A673 (cell line): Measurements from ENCODE around the gene COA1. TPM values are rescaled to one million over a fixed set of nuclear protein-coding genes. Genes with fewer than 3 reads are reported as not detected.

Experiments used
- BruUV-seq: library from RNA; stranded (reverse); fragments of 400-500 nt; replicated peaks from 2 replicates; lab custom pipeline; 2021; lab: Mats Ljungman, UMichigan
- CTCF ChIA-PET: fragments of 300-600 bp; sonication (Branson Sonifier 250); formaldehyde crosslinking; loops from one replicate; lab custom pipeline; 2022; ENCODE audit warnings: antibody characterized with exemption; lab: Charles Lee
- POLR2A ChIA-PET: fragments of 300-600 bp; sonication (Branson Sonifier 250); formaldehyde crosslinking; loops from one replicate; lab custom pipeline; 2022; ENCODE audit warnings: antibody characterized with exemption; ENCODE audit not compliant: low non-redundant PET; lab: Charles Lee
- DNase-seq: peaks from one replicate; pipeline ENCODE4 v3.0.0-alpha.2; 2015; ENCODE audit warnings: low spot score
- H3K27ac ChIP-seq: fragments of 200-600 bp; sonication (generic); 2 replicates; pipeline ENCODE4 v1.5.1; 2016; ENCODE audit warnings: mixed run types, low read depth, mild to moderate bottlenecking, mixed read lengths, antibody characterized with exemption, low read length; ENCODE audit not compliant: poor library complexity, severe bottlenecking
- H3K27me3 ChIP-seq: fragments of 200-600 bp; sonication (generic); replicated peaks from 2 replicates; pipeline ENCODE4 v1.6.1; 2017; ENCODE audit warnings: mixed run types, low read depth, mild to moderate bottlenecking, mixed read lengths, antibody characterized with exemption, low read length; ENCODE audit not compliant: insufficient read depth, poor library complexity
- H3K36me3 ChIP-seq: fragments of 200-600 bp; sonication (generic); 2 replicates; pipeline ENCODE4 v1.6.1; 2016; ENCODE audit warnings: mixed run types, mild to moderate bottlenecking, mixed read lengths, antibody characterized with exemption, low read length; ENCODE audit not compliant: insufficient read depth, poor library complexity, severe bottlenecking
- H3K4me1 ChIP-seq: fragments of 200-600 bp; sonication (generic); 2 replicates; pipeline ENCODE4 v1.6.1; 2017; ENCODE audit warnings: mixed run types, mild to moderate bottlenecking, mixed read lengths, antibody characterized with exemption, low read length; ENCODE audit not compliant: insufficient read depth, poor library complexity, severe bottlenecking
- H3K4me3 ChIP-seq: fragments of 200-600 bp; sonication (generic); 2 replicates; pipeline ENCODE4 v1.5.1; 2016; ENCODE audit warnings: low read depth, mixed run types, mild to moderate bottlenecking, mixed read lengths, low read length; ENCODE audit not compliant: poor library complexity, severe bottlenecking
- H3K9me3 ChIP-seq: fragments of 200-600 bp; sonication (generic); 2 replicates; pipeline ENCODE4 v1.6.1; 2016; ENCODE audit warnings: mixed run types, low read depth, mild to moderate bottlenecking, mixed read lengths, antibody characterized with exemption, low read length; ENCODE audit not compliant: poor library complexity, severe bottlenecking
- CTCF ChIP-seq: fragments of 300-800, 200-600 bp; sonication (generic); conservative IDR thresholded peaks from 2 replicates; pipeline ENCODE4 v1.5.1; 2017; ENCODE audit warnings: low read depth, mild to moderate bottlenecking, antibody characterized with exemption, low read length, moderate library complexity, mixed read lengths
- EZH2 ChIP-seq: fragments of 200-600 bp; sonication (generic); IDR thresholded peaks from 2 replicates; pipeline ENCODE4 v1.6.1; 2017; ENCODE audit warnings: borderline replicate concordance, low read depth, mild to moderate bottlenecking, mixed read lengths, antibody characterized with exemption, low read length; ENCODE audit not compliant: poor library complexity, severe bottlenecking
- intact Hi-C: fragments of 100-400 bp; cut with micrococcal nuclease; formaldehyde crosslinking; loops from one replicate; pipeline ENCODE4 v1.10.0; 2022; ENCODE audit not compliant: unreplicated experiment
- total RNA-seq: library from RNA; stranded (reverse); gene quantifications from 2 replicates; pipeline ENCODE4 v1.2.3, GENCODE V29; 2021

COA1 gene
- total RNA-seq, 1 experiment from 2014 or later = 105 TPM

- no peak overlapping the region for H3K4me3 ChIP-seq
- BruUV-seq = no TSS peak
- CTCF ChIA-PET = no interaction called here
- H3K27ac ChIP-seq = no peak overlapping the region
- H3K4me1 ChIP-seq = peaks cover 25% of the 10 kb centered on the region
- DNase-seq = no peak
- H3K27me3 ChIP-seq = no peaks in the 10 kb centered on the region
- POLR2A ChIA-PET = no interaction called here
- intact Hi-C loops = no loop called here
- peaks cover 7% of the 10 kb centered on the region for H3K36me3 ChIP-seq
- H3K9me3 ChIP-seq = no peaks in the 10 kb centered on the region
- TF ChIP-seq CTCF = no peak
- TF ChIP-seq EZH2 = no peak
These were observed 113.7 kb downstream of the COA1 start for GRCh38 chr7:43615558-43616145.

- BruUV-seq = no TSS peak
- H3K4me1 ChIP-seq = peaks cover 7% of the 10 kb centered on the region
- H3K27ac ChIP-seq = no peak overlapping the region
- H3K27me3 ChIP-seq = no peaks in the 10 kb centered on the region
- peaks cover 6% of the 10 kb centered on the region for H3K36me3 ChIP-seq
- CTCF ChIA-PET = no interaction called here
- no peaks in the 10 kb centered on the region for H3K9me3 ChIP-seq
- intact Hi-C loops = no loop called here
- TF ChIP-seq CTCF = no peak
- no peak for TF ChIP-seq EZH2
- H3K4me3 ChIP-seq = no peak overlapping the region
- POLR2A ChIA-PET = no interaction called here
- no peak for DNase-seq
These were observed 116.4 kb downstream of the COA1 start for GRCh38 chr7:43612599-43613589.

- intact Hi-C loops = no loop called here
- H3K27me3 ChIP-seq = no peaks in the 10 kb centered on the region
- H3K27ac ChIP-seq = no peak overlapping the region
- H3K36me3 ChIP-seq = peaks cover 6% of the 10 kb centered on the region
- H3K4me3 ChIP-seq = no peak overlapping the region
- CTCF ChIA-PET = no interaction called here
- H3K9me3 ChIP-seq = no peaks in the 10 kb centered on the region
- no peak for DNase-seq
- TF ChIP-seq CTCF = no peak
- no peak for TF ChIP-seq EZH2
- no peaks in the 10 kb centered on the region for H3K4me1 ChIP-seq
- POLR2A ChIA-PET = no interaction called here
- BruUV-seq = no TSS peak
These were observed 117.2 kb downstream of the COA1 start for GRCh38 chr7:43612128-43612527.
